Esophagus squamous epithelium (tissue), 5 donors: ENCODE results near the gene GAMT. TPM values are rescaled to one million over a fixed set of nuclear protein-coding genes. Genes with fewer than 3 reads are reported as not detected.

Experiments used
- DNase-seq: peaks from one replicate; lab custom pipeline; 2025; lab: John Stamatoyannopoulos, UW
- H3K27ac ChIP-seq, 4 donors: fragments of 200-600 bp; sonication (generic); one replicate each; pipeline ENCODE4 v1.5.1; 2016 to 2019; ENCODE audit warnings: mild to moderate bottlenecking in 1 of 4
- H3K27me3 ChIP-seq, 4 donors: fragments of 200-600 bp; sonication (generic); 1 replicate in 3 of 4; 2 replicates in 1 of 4; pipeline versions ENCODE4 v1.5.1 to v1.6.0; 2017 to 2021; ENCODE audit warnings: antibody characterized with exemption in 1 of 4
- H3K36me3 ChIP-seq, 3 donors: fragments of 200-600 bp; sonication (generic); one replicate each; pipeline ENCODE4 v1.5.1; 2016 to 2019
- H3K4me1 ChIP-seq, 3 donors: fragments of 200-600 bp; sonication (generic); one replicate each; pipeline ENCODE4 v1.5.1; 2017 to 2019
- H3K4me3 ChIP-seq, 4 donors: fragments of 200-600 bp; sonication (generic); 1 replicate in 3 of 4; 2 replicates in 1 of 4; pipeline ENCODE4 v1.5.1; 2016 to 2019; ENCODE audit warnings: mild to moderate bottlenecking in 2 of 4, moderate library complexity in 1 of 4
- H3K9me3 ChIP-seq, 3 donors: fragments of 200-600 bp; sonication (generic); one replicate each; pipeline ENCODE4 v1.5.1; 2016 to 2019
- POLR2A ChIP-seq, 4 donors: fragments of 450-650 bp; IDR thresholded peaks; one replicate each; pipeline ENCODE4 v1.6.1; 2017; ENCODE audit warnings: antibody characterized with exemption in 4 of 4, mild to moderate bottlenecking in 4 of 4, moderate library complexity in 3 of 4
- WGBS, 2 donors: methylation state at CpG; one replicate each; pipeline ENCODE4 v1.1.5; 2018; 5-methylcytosine and 5-hydroxymethylcytosine counted together
- intact Hi-C: fragments of 100-400 bp; cut with DNase I; formaldehyde crosslinking; loops from one replicate; pipeline ENCODE4 v1.15.0; 2022
- total RNA-seq, 4 donors: library from RNA; depleted of rRNA; stranded (reverse); fragments of >200 nt; gene quantifications; one replicate each; pipeline ENCODE4 v1.1.0, GENCODE V29; 2016
- TF ChIP-seq, protein P1 (sequence below), 6 experiments: fragments of 450-650 bp in 4 of 6; fragments of 200-600 bp in 2 of 6; sonication (generic) in 2 of 6; IDR thresholded peaks; one replicate each; pipeline ENCODE4 v1.5.1; 2016 to 2019; ENCODE audit warnings: antibody characterized with exemption in 6 of 6, mild to moderate bottlenecking in 4 of 6, moderate library complexity in 4 of 6
- donor health status: DM: yes; HTN: yes; CAD: no.

Gene GAMT
- total RNA-seq, 4 donors from 2014 or later: 2.4 to 40.0 (median 13.1) TPM

GRCh38 chr19:1446713-1447481 lies 45.6 kb upstream of the GAMT start:
- H3K27me3 ChIP-seq: peaks cover 36 to 68% (median 45%) of the 10 kb centered on the region in 4 donors
- H3K27ac ChIP-seq: no peak overlapping the region
- 0 to 26% methylated on average over 3 to 4 of the region's 63 CpGs for WGBS, 2 donors
- H3K36me3 ChIP-seq: peaks cover 0 to 12% (median 6%) of the 10 kb centered on the region in 3 donors
- no peak for TF ChIP-seq POLR2A (IDR thresholded peaks at IDR 0.05)
- TF ChIP-seq, protein P1, sequence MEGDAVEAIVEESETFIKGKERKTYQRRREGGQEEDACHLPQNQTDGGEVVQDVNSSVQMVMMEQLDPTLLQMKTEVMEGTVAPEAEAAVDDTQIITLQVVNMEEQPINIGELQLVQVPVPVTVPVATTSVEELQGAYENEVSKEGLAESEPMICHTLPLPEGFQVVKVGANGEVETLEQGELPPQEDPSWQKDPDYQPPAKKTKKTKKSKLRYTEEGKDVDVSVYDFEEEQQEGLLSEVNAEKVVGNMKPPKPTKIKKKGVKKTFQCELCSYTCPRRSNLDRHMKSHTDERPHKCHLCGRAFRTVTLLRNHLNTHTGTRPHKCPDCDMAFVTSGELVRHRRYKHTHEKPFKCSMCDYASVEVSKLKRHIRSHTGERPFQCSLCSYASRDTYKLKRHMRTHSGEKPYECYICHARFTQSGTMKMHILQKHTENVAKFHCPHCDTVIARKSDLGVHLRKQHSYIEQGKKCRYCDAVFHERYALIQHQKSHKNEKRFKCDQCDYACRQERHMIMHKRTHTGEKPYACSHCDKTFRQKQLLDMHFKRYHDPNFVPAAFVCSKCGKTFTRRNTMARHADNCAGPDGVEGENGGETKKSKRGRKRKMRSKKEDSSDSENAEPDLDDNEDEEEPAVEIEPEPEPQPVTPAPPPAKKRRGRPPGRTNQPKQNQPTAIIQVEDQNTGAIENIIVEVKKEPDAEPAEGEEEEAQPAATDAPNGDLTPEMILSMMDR (IDR thresholded peaks at IDR 0.05): no peak
- no peaks in the 10 kb centered on the region for H3K9me3 ChIP-seq
- DNase-seq: no peak
- intact Hi-C loops: no loop called here
- peak overlapping the region in 2 of 4 donors; percentile 39 to 54 for H3K4me3 ChIP-seq
- H3K4me1 ChIP-seq: peaks cover 18 to 48% (median 25%) of the 10 kb centered on the region in 3 donors

GRCh38 chr19:1445932-1446712 lies 44.8 kb upstream of the GAMT start:
- TF ChIP-seq POLR2A (IDR thresholded peaks at IDR 0.05): no peak
- TF ChIP-seq, protein P1 (IDR thresholded peaks at IDR 0.05): no peak
- H3K27me3 ChIP-seq: peaks cover 30 to 60% (median 37%) of the 10 kb centered on the region in 4 donors
- H3K4me3 ChIP-seq: peak overlapping the region in 3 of 4 donors; percentile 26 to 54 (median 39)
- intact Hi-C loops: no loop called here
- H3K9me3 ChIP-seq: no peaks in the 10 kb centered on the region
- WGBS, 2 donors: 0% methylated on average over 1 of the region's 99 CpGs; no CpG with 5 or more reads in 1 of the 2 donors
- DNase-seq: no peak
- no peak overlapping the region for H3K27ac ChIP-seq
- peaks cover 19 to 53% (median 25%) of the 10 kb centered on the region in 3 donors for H3K4me1 ChIP-seq
- peaks cover 7 to 20% (median 11%) of the 10 kb centered on the region in 3 donors for H3K36me3 ChIP-seq

GRCh38 chr19:1445185-1445931 lies 44.0 kb upstream of the GAMT start:
- H3K36me3 ChIP-seq: peaks cover 15 to 27% (median 19%) of the 10 kb centered on the region in 3 donors
- TF ChIP-seq, protein P1 (IDR thresholded peaks at IDR 0.05): peak; percentile 73 to 95 (median 92)
- TF ChIP-seq POLR2A (IDR thresholded peaks at IDR 0.05): no peak
- intact Hi-C loops: no loop called here
- 1 to 3% methylated on average over 14 to 29 of the region's 70 CpGs for WGBS, 2 donors
- no peak for DNase-seq
- no peaks in the 10 kb centered on the region for H3K9me3 ChIP-seq
- peaks cover 26 to 52% (median 30%) of the 10 kb centered on the region in 4 donors for H3K27me3 ChIP-seq
- H3K27ac ChIP-seq: peak overlapping the region in 1 of 4 donors; percentile 23
- peaks cover 26 to 61% (median 32%) of the 10 kb centered on the region in 3 donors for H3K4me1 ChIP-seq
- H3K4me3 ChIP-seq: peak overlapping the region; percentile 14 to 54 (median 32)

- no peaks in the 10 kb centered on the region for H3K9me3 ChIP-seq
- intact Hi-C loops: no loop called here
- H3K27ac ChIP-seq: no peak overlapping the region
- 76 to 77% methylated on average over 17 to 20 of the region's 25 CpGs for WGBS, 2 donors
- H3K4me3 ChIP-seq: no peak overlapping the region
- peaks cover 25 to 38% (median 25%) of the 10 kb centered on the region in 3 donors for H3K36me3 ChIP-seq
- H3K27me3 ChIP-seq: peaks cover 5 to 17% (median 9%) of the 10 kb centered on the region in 4 donors
- DNase-seq: no peak
- peaks cover 44 to 77% (median 48%) of the 10 kb centered on the region in 3 donors for H3K4me1 ChIP-seq
- TF ChIP-seq POLR2A (IDR thresholded peaks at IDR 0.05): no peak
- TF ChIP-seq, protein P1 (IDR thresholded peaks at IDR 0.05): no peak
Measured at GRCh38 chr19:1441677-1442438, 40.5 kb upstream of the GAMT start.
